HepG2 (cell line): Measurements from ENCODE around the gene ADIPOR2. TPM values are rescaled to one million over a fixed set of nuclear protein-coding genes. Genes with fewer than 3 reads are reported as not detected.
A peak's percentile ranks its signal among the peaks of the same experiment; 100 is the strongest.

Experiments
- FOXM1 ChIP-seq: sonication (generic); formaldehyde crosslinking; IDR thresholded peaks from 2 replicates; pipeline ENCODE4 v1.5.0; 2020; ENCODE audit warnings: missing genetic modification reagents
- FOXP1 ChIP-seq, 2 experiments: fragments of 450-650 bp in 1 of 2; IDR thresholded peaks; 2 replicates each; pipeline ENCODE4 v1.6.1; 2017 to 2018; ENCODE audit warnings: antibody characterized with exemption in 1 of 2
- MATR3 ChIP-seq: sonication (generic); formaldehyde crosslinking; IDR thresholded peaks from 2 replicates; pipeline ENCODE4 v1.4.0; 2020; ENCODE audit warnings: missing genetic modification reagents
- MTA1 ChIP-seq: sonication (generic); formaldehyde crosslinking; IDR thresholded peaks from 2 replicates; pipeline ENCODE4 v1.4.0; 2020; ENCODE audit warnings: missing genetic modification reagents, mild to moderate bottlenecking, borderline replicate concordance
- MZF1 ChIP-seq: sonication (generic); formaldehyde crosslinking; IDR thresholded peaks from 2 replicates; pipeline ENCODE4 v1.8.1; 2023; ENCODE audit warnings: mild to moderate bottlenecking, missing genetic modification reagents, borderline replicate concordance
- PHF20 ChIP-seq: sonication (generic); formaldehyde crosslinking; IDR thresholded peaks from 2 replicates; pipeline ENCODE4 v1.5.0; 2020; ENCODE audit warnings: mild to moderate bottlenecking, missing genetic modification reagents
- POLR2AphosphoS2 ChIP-seq: IDR thresholded peaks from 2 replicates; pipeline ENCODE4 v1.6.1; 2011; ENCODE audit warnings: low read depth, low read length, improper control_type of control experiment
- RAD51 ChIP-seq: fragments of 450-650 bp; IDR thresholded peaks from 2 replicates; pipeline ENCODE4 v1.6.1; 2016; ENCODE audit warnings: borderline replicate concordance
- TEAD2 ChIP-seq: sonication (generic); formaldehyde crosslinking; IDR thresholded peaks from 2 replicates; pipeline ENCODE4 v1.9.0; 2021; ENCODE audit warnings: missing genetic modification reagents
- ZFX ChIP-seq: sonication (generic); formaldehyde crosslinking; IDR thresholded peaks from 2 replicates; pipeline ENCODE4 v1.4.0; 2020; ENCODE audit warnings: mild to moderate bottlenecking, low read depth, missing genetic modification reagents, moderate library complexity
- ZNF432 ChIP-seq: sonication (generic); formaldehyde crosslinking; IDR thresholded peaks from 2 replicates; pipeline ENCODE4 v1.5.0; 2020; ENCODE audit warnings: missing genetic modification reagents, mild to moderate bottlenecking, borderline replicate concordance
- ZNF468 ChIP-seq: sonication (generic); formaldehyde crosslinking; IDR thresholded peaks from 2 replicates; pipeline ENCODE4 v1.8.0; 2022; ENCODE audit warnings: mild to moderate bottlenecking, moderate library complexity, missing genetic modification reagents
- ZNF543 ChIP-seq: sonication (generic); formaldehyde crosslinking; IDR thresholded peaks from 2 replicates; pipeline ENCODE4 v1.4.0; 2020; ENCODE audit warnings: mild to moderate bottlenecking, missing genetic modification reagents
- ZNF839 ChIP-seq: sonication (generic); formaldehyde crosslinking; IDR thresholded peaks from 2 replicates; pipeline ENCODE4 v1.4.0; 2020; ENCODE audit warnings: missing genetic modification reagents, mild to moderate bottlenecking, borderline replicate concordance
- polyA plus RNA-seq, 8 experiments: library from polyadenylated mRNA; depleted of rRNA in 3 of 8; stranded (reverse) in 7 of 8; unstranded in 1 of 8; fragments of >200 nt; fragmentation: Illumina TruSeq in 4 of 8; extraction: Trizol in 4 of 8; gene quantifications; 2 replicates each; pipeline versions ENCODE4 v1.2.1 to v1.2.3, GENCODE V29; 2011 to 2016; ENCODE audit warnings: low read depth in 4 of 8, missing spikeins in 1 of 8, mixed read lengths in 1 of 8; ENCODE audit not compliant: insufficient read depth in 1 of 8
- total RNA-seq, 5 experiments: library from RNA; depleted of rRNA; stranded (reverse); fragments of >200 nt; fragmentation: Illumina TruSeq; extraction: Trizol; gene quantifications; 2 replicates each; pipeline ENCODE4 v1.2.3, GENCODE V29; 2016; ENCODE audit warnings: low read depth in 1 of 5
- TF ChIP-seq, protein P1 (sequence below): sonication (generic); formaldehyde crosslinking; conservative IDR thresholded peaks from 2 replicates; pipeline ENCODE4 v1.4.0; 2020; ENCODE audit warnings: missing genetic modification reagents
- TF ChIP-seq, protein P2 (sequence below): sonication (generic); formaldehyde crosslinking; IDR thresholded peaks from 2 replicates; pipeline ENCODE4 v1.8.1; 2023; ENCODE audit warnings: mild to moderate bottlenecking, missing genetic modification reagents
- TF ChIP-seq, protein P3 (sequence below): conservative IDR thresholded peaks from 2 replicates; pipeline ENCODE4 v1.6.1; 2018; ENCODE audit warnings: missing genetic modification reagents
- TF ChIP-seq, protein P4 (sequence below): sonication (generic); formaldehyde crosslinking; IDR thresholded peaks from 2 replicates; pipeline ENCODE4 v1.8.0; 2022; ENCODE audit warnings: mild to moderate bottlenecking, missing genetic modification reagents; ENCODE audit not compliant: insufficient replicate concordance
- TF ChIP-seq, protein P5 (sequence below): fragments of 450-650 bp; IDR thresholded peaks from 2 replicates; pipeline ENCODE4 v1.6.1; 2016
- TF ChIP-seq, protein P6 (sequence below): IDR thresholded peaks from 2 replicates; pipeline ENCODE4 v1.6.1; 2016; ENCODE audit warnings: mild to moderate bottlenecking, missing biosample characterization, missing genetic modification reagents

Gene ADIPOR2
- total and polyA plus RNA-seq, 2 of the 13 experiments (the other 11 are each of a cell fraction or from before 2014, with no cell fraction given): 35.2 to 52.2 TPM

DNA sequence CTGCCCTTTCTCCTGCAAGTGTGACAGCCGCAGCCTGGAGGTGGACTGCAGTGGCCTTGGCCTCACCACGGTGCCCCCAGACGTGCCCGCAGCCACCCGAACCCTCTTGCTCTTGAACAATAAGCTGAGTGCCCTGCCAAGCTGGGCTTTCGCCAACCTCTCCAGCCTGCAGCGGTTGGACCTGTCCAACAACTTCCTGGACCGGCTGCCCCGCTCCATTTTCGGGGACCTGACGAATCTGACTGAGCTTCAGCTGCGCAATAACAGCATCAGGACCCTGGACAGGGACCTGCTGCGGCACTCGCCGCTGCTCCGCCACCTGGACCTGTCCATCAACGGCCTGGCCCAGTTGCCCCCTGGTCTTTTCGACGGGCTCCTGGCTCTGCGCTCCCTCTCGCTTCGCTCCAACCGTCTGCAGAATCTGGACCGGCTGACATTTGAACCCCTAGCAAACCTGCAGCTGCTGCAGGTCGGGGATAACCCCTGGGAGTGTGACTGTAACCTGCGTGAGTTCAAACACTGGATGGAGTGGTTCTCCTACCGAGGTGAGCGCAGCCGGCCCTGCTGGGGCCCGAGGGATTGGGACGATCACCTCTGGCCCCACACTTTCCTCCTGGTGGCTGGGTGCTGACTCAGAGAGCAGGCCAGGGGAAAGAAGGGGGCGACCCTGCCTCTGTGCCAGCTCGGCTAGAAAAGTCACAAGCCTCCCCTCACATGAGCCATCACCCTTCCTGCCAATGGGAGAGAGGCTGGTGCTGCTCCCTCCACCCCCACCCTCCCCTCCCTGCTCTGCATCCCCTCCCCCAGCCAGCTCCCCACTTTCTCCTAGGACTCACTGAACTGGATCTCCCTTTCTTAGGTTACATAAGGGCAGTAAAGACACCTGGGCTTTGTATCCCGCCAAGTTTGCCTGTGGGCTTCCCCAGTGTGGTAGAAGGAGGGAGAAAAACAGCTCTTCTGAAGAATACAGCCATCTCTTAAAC, 140.4 kb downstream of the ADIPOR2 start (continued):
- TF ChIP-seq POLR2AphosphoS2 (no peak), TEAD2 (0 out of 2 replicates have a peak, but pooled peaks have one; percentile 37), ZNF468 (CRISPR knock-in tag) (no peak), ZNF839 (no peak), FOXM1 (CRISPR knock-in tag) (no peak), ZNF543 (CRISPR knock-in tag) (no peak), ZFX (CRISPR knock-in tag) (no peak), RAD51 (no peak), MZF1 (no peak), MTA1 (CRISPR knock-in tag) (no peak), PHF20 (CRISPR knock-in tag) (peak; percentile 46; the same call in 1 of the 2 replicates), FOXP1 (IDR thresholded peaks at IDR 0.05) (no peak), FOXP1 (CRISPR knock-in tag; IDR thresholded peaks at IDR 0.05) (no peak), MATR3 (CRISPR knock-in tag) (no peak), ZNF432 (no peak)
- TF ChIP-seq, protein P1, sequence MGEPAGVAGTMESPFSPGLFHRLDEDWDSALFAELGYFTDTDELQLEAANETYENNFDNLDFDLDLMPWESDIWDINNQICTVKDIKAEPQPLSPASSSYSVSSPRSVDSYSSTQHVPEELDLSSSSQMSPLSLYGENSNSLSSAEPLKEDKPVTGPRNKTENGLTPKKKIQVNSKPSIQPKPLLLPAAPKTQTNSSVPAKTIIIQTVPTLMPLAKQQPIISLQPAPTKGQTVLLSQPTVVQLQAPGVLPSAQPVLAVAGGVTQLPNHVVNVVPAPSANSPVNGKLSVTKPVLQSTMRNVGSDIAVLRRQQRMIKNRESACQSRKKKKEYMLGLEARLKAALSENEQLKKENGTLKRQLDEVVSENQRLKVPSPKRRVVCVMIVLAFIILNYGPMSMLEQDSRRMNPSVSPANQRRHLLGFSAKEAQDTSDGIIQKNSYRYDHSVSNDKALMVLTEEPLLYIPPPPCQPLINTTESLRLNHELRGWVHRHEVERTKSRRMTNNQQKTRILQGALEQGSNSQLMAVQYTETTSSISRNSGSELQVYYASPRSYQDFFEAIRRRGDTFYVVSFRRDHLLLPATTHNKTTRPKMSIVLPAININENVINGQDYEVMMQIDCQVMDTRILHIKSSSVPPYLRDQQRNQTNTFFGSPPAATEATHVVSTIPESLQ (CRISPR knock-in tag): 0 out of 2 replicates have a peak, but pooled peaks have one; percentile 59
- TF ChIP-seq, protein P2, sequence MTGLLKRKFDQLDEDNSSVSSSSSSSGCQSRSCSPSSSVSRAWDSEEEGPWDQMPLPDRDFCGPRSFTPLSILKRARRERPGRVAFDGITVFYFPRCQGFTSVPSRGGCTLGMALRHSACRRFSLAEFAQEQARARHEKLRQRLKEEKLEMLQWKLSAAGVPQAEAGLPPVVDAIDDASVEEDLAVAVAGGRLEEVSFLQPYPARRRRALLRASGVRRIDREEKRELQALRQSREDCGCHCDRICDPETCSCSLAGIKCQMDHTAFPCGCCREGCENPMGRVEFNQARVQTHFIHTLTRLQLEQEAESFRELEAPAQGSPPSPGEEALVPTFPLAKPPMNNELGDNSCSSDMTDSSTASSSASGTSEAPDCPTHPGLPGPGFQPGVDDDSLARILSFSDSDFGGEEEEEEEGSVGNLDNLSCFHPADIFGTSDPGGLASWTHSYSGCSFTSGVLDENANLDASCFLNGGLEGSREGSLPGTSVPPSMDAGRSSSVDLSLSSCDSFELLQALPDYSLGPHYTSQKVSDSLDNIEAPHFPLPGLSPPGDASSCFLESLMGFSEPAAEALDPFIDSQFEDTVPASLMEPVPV (CRISPR knock-in tag): no peak
- TF ChIP-seq, protein P3, sequence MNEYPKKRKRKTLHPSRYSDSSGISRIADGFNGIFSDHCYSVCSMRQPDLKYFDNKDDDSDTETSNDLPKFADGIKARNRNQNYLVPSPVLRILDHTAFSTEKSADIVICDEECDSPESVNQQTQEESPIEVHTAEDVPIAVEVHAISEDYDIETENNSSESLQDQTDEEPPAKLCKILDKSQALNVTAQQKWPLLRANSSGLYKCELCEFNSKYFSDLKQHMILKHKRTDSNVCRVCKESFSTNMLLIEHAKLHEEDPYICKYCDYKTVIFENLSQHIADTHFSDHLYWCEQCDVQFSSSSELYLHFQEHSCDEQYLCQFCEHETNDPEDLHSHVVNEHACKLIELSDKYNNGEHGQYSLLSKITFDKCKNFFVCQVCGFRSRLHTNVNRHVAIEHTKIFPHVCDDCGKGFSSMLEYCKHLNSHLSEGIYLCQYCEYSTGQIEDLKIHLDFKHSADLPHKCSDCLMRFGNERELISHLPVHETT (CRISPR knock-in tag): no peak
- TF ChIP-seq, protein P4, sequence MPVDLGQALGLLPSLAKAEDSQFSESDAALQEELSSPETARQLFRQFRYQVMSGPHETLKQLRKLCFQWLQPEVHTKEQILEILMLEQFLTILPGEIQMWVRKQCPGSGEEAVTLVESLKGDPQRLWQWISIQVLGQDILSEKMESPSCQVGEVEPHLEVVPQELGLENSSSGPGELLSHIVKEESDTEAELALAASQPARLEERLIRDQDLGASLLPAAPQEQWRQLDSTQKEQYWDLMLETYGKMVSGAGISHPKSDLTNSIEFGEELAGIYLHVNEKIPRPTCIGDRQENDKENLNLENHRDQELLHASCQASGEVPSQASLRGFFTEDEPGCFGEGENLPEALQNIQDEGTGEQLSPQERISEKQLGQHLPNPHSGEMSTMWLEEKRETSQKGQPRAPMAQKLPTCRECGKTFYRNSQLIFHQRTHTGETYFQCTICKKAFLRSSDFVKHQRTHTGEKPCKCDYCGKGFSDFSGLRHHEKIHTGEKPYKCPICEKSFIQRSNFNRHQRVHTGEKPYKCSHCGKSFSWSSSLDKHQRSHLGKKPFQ (CRISPR knock-in tag): peak; percentile 61
- TF ChIP-seq, protein P5, sequence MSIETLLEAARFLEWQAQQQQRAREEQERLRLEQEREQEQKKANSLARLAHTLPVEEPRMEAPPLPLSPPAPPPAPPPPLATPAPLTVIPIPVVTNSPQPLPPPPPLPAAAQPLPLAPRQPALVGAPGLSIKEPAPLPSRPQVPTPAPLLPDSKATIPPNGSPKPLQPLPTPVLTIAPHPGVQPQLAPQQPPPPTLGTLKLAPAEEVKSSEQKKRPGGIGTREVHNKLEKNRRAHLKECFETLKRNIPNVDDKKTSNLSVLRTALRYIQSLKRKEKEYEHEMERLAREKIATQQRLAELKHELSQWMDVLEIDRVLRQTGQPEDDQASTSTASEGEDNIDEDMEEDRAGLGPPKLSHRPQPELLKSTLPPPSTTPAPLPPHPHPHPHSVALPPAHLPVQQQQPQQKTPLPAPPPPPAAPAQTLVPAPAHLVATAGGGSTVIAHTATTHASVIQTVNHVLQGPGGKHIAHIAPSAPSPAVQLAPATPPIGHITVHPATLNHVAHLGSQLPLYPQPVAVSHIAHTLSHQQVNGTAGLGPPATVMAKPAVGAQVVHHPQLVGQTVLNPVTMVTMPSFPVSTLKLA: no peak
- TF ChIP-seq, protein P6, sequence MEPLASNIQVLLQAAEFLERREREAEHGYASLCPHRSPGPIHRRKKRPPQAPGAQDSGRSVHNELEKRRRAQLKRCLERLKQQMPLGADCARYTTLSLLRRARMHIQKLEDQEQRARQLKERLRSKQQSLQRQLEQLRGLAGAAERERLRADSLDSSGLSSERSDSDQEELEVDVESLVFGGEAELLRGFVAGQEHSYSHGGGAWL (CRISPR knock-in tag): peak; percentile 95
